ENCODE data around the gene EPHB1.

EPHB1 gene

DNA sequence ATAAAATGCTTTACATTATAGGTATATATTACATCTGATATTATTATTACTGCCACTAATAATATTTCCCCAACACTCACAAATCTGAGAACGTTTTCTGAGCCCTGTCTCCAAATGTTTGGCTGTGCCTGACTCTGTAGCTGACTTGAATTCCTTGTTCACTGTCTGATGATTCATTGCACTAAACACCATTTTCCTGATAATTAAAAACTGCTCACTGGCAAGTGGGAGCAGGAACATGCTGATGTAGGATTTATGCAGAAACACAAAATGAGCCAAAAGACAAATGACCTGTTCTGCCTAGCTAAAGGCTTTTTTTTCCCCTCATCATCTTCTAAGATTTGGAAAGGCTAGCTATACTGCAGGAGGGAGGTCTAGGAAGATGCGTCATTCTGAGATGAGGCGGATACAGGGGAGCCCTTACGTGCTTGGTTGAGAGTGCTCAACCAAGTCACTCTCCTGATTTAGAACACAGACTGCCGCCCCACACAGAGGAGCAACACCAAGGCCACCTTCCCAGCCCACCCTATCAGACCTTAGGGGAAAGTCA is 380.7 kb downstream of the EPHB1 start:
- Mint-ChIP-seq H3K4me1 (no peaks in the 10 kb centered on the region), H3K27ac (no peak overlapping the region), H3K27me3 (no peaks in the 10 kb centered on the region), H3K4me3 (no peak overlapping the region), H3K9me3 (peaks cover 0 to 8% of the 10 kb centered on the region in 2 donors)
- no peak for ATAC-seq
- no peak for DNase-seq

DNA sequence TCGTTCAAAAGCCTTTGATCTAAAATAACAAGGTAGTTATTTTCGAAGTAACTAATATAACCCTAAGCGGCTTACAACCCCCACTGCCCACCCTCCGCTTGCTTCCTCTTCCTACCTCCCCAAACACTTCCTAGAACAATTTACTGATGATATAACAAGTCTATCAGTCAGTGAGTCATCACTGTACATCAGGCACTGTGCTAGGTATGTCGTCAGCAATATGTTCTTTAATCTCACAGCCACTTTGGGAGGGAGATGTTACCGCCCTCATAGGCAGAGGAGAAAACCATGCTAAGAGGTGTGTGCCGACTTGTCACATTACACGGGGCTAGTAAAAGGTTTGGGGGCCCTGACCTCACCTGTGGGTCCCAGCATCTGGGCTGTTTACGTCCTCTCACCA is 381.8 kb downstream of the EPHB1 start:
- H3K27me3 Mint-ChIP-seq, result no peaks in the 10 kb centered on the region
- H3K9me3 Mint-ChIP-seq, result peaks cover 0 to 8% of the 10 kb centered on the region in 2 donors
- H3K27ac Mint-ChIP-seq, result no peak overlapping the region
- no peak overlapping the region for H3K4me3 Mint-ChIP-seq
- ATAC-seq (no peak), DNase-seq (no peak)
- H3K4me1 Mint-ChIP-seq, result no peaks in the 10 kb centered on the region

DNA sequence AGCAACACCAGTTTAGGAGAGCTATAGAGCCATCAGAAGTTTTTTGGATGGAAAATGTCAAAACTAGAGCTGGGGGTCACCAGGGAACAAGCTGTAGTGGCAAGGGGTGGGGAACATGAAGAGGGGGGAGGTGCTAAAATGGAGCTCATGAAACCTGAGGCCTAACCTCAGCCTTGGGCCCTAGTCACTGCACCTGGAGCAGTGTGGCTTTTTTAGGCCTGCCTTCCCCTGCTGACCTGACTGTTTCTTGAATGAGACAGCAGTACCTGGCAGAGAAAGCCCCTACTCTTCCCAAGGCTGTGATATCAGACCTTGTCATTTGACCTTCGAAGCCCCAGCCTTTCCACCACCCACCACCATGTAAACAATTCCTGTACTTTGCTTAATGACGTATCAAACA is 383.5 kb downstream of the EPHB1 start:
- no peaks in the 10 kb centered on the region for H3K4me1 Mint-ChIP-seq
- DNase-seq (no peak), ATAC-seq (no peak)
- H3K9me3 Mint-ChIP-seq, result peaks cover 0 to 5% of the 10 kb centered on the region in 2 donors
- no peak overlapping the region for H3K27ac Mint-ChIP-seq
- H3K27me3 Mint-ChIP-seq, result no peaks in the 10 kb centered on the region
- no peak overlapping the region for H3K4me3 Mint-ChIP-seq

DNA sequence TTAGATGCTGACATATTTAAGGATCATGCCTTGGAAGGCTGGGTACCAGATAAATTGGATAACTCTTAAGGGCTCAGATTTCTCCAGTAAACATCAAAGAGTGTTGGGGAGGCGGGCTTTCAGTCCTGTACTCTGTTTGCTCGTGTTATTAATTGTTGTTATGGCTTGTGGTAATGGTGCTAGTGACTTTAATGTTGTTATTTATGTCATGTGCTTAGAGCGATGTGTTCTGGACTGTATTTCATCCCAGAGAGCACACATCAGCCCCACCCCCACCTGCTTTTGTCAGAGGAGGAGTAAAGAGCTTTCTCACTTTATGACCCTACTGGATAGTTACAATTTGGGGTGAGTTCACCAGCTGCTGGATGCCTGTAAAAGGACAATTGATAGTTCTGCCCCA is 386.3 kb downstream of the EPHB1 start:
- no peak for ATAC-seq
- no peak overlapping the region for H3K27ac Mint-ChIP-seq

DNA sequence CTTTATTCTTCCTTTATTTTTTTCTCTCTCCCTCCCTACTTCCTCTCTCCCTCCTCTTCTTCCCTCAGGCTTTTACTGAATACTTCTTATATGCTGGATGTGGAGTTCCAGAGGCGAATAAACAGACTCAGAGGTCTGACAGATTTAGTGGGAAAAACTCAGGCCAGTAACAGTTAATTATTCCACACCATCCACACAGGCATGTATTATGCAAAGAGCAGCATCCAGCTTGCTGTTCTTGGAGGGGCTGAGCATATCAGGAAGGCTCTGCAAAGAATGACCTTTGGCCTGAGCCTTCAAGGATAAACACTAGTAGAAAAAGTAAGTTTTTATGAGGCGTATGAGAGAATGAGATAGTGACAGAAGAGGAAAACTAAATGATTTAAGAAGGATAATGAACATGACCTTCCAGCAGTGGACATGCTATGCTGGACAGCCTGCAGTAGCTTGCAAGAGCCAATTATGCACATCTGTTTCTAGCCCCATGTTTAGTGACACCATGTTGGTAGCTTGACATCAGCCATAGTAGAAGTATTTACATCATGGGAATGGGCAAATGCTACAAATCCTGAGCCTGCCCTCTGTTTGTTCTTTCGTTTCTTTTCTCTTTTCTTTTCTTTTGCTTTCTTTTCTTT is 387.4 kb downstream of the EPHB1 start:
- H3K9me3 Mint-ChIP-seq, result no peaks in the 10 kb centered on the region
- DNase-seq (no peak), ATAC-seq (no peak)
- H3K4me3 Mint-ChIP-seq, result no peak overlapping the region
- no peaks in the 10 kb centered on the region for H3K4me1 Mint-ChIP-seq
- H3K27ac Mint-ChIP-seq, result no peak overlapping the region
- H3K27me3 Mint-ChIP-seq, result no peaks in the 10 kb centered on the region

More for the DNA sequence above, 386.3 kb downstream of the EPHB1 start:
- no peaks in the 10 kb centered on the region for H3K9me3 Mint-ChIP-seq
- H3K4me3 Mint-ChIP-seq, result no peak overlapping the region
- H3K4me1 Mint-ChIP-seq, result no peaks in the 10 kb centered on the region
- no peaks in the 10 kb centered on the region for H3K27me3 Mint-ChIP-seq
- DNase-seq, result no peak

DNA sequence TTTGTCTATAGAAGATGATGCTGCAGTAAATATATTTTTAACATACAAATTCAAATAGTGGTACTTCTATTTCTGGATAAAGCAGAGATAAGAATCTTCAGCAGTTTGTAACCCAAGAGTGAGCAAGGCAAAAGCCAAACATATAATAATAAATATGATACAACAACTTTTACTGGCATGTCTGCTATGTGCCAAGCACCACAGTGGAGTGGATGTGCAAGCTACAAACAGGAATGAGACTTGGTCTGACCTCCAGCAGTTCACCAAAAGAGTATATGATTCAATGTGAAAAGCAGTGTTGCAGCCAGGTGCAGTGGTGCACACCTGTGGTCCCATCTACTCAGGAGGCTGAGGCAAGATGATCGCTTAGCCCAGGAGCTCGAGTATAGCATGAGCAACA is 395.6 kb downstream of the EPHB1 start:
- Mint-ChIP-seq H3K9me3 (no peaks in the 10 kb centered on the region), H3K27ac (no peak overlapping the region), H3K4me1 (no peaks in the 10 kb centered on the region), H3K27me3 (no peaks in the 10 kb centered on the region), H3K4me3 (no peak overlapping the region)
- DNase-seq (no peak), ATAC-seq (no peak)

DNA sequence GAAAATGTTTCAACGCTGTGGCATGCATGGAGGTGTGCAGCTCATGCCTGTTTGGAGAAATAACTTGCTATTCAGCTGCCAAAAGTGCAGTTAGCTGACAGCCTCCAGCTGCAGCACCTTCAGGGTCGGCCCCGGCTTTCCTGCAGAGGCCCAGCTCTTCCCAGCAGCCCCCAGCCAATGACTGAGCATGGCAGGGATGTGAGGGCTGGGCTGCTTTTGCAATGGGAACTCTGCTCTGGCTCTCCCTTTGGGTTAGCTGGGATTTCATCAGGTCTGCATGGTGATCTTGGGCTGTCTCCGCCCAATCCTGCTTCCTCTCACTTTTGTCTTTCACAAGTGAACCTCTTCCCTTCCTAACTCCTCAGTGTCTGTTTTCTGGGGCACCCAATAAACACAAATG is 396.6 kb downstream of the EPHB1 start:
- Mint-ChIP-seq H3K9me3 (no peaks in the 10 kb centered on the region), H3K27me3 (no peaks in the 10 kb centered on the region), H3K4me3 (no peak overlapping the region), H3K4me1 (no peaks in the 10 kb centered on the region), H3K27ac (no peak overlapping the region)
- DNase-seq, result no peak
- no peak for ATAC-seq

DNA sequence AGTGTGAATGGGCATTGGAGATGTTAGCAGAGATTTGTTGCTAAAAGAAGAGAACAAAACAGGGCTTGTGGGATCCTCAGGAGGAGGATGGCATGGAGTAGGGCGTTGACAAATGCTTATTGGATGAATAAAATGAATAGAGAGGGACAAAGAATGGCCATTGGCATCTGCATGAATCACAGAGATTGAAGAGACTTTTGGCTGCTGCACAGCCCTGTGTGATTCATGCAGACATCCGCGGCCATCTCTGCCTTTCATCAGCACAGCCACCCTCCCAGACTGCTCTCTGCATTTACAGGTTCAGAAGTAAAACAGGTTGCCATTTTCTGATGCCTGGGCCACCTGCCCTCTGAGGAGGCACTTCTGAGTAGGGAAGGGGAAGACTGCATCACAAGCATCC is 397.9 kb downstream of the EPHB1 start:
- no peak for ATAC-seq
- no peaks in the 10 kb centered on the region for H3K27me3 Mint-ChIP-seq
- H3K27ac Mint-ChIP-seq, result no peak overlapping the region
- H3K9me3 Mint-ChIP-seq, result no peaks in the 10 kb centered on the region
- H3K4me1 Mint-ChIP-seq, result no peaks in the 10 kb centered on the region
- no peak overlapping the region for H3K4me3 Mint-ChIP-seq
- no peak for DNase-seq

DNA sequence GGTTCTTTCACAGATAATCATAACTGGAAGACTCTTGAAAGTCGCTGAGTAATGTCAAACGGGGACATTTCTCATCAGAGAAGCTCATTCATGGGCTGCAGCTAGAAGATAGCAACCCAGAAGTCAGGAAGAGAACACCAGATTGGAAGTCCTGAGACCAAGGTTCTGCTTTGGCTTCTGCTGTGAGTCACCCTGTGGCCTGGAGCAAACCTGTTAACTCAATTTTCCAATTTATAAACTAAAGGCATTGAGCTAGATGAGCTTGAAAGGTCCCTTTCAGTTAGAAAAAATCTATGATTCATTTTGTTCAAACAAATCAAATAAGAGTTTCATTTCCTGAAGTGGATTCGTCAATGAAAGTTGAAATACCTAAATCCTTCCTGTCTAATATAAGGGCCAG is 402.2 kb downstream of the EPHB1 start:
- Mint-ChIP-seq H3K27ac (no peak overlapping the region), H3K27me3 (no peaks in the 10 kb centered on the region), H3K4me1 (no peaks in the 10 kb centered on the region), H3K4me3 (no peak overlapping the region), H3K9me3 (peaks cover 8 to 11% of the 10 kb centered on the region in 2 donors)
- ATAC-seq (no peak), DNase-seq (no peak)

DNA sequence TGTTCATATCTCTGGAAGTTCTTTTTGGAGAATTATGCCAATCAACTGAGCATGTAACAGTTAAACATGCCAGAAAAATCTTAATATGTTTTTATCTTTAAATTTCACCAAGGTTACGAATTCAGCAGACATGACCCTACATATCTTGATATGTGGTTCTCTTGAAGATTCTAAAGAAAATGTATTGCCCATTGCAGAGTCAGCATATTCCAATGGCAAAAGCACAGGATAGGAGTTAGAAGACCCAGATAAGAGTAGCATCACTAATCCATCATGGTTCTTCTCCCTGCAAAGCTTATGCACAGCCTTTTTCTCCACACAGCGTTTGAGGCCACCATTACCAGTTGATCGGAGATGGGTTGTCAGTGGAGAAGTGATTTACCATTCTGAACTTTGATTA is 402.8 kb downstream of the EPHB1 start:
- no peak for ATAC-seq
- Mint-ChIP-seq H3K27ac (no peak overlapping the region), H3K4me1 (no peaks in the 10 kb centered on the region), H3K9me3 (peaks cover 9 to 11% of the 10 kb centered on the region in 2 donors), H3K4me3 (no peak overlapping the region), H3K27me3 (no peaks in the 10 kb centered on the region)
- no peak for DNase-seq

DNA sequence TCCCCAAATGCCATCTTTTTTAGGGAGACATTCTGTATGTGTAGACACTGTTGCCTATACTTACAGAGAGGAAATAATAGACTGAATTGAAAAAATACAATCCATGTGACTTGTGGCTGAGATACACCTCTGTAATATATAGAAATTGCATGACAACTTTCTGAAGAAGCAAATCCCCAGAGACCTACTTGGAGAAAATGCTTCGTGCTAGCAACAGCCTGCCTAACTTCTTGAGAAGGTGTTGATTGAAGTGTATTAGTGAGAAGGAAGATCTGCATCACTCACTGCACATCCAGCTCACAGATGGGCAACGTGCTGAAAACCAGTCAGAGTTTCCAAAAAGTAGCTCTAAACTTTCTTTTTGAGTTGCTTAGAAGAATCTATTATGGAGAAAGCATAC is 404.1 kb downstream of the EPHB1 start:
- H3K4me3 Mint-ChIP-seq, result no peak overlapping the region
- H3K27me3 Mint-ChIP-seq, result no peaks in the 10 kb centered on the region
- ATAC-seq (no peak), DNase-seq (no peak)
- H3K27ac Mint-ChIP-seq, result no peak overlapping the region
- H3K4me1 Mint-ChIP-seq, result no peaks in the 10 kb centered on the region
- peaks cover 11 to 12% of the 10 kb centered on the region in 2 donors for H3K9me3 Mint-ChIP-seq

DNA sequence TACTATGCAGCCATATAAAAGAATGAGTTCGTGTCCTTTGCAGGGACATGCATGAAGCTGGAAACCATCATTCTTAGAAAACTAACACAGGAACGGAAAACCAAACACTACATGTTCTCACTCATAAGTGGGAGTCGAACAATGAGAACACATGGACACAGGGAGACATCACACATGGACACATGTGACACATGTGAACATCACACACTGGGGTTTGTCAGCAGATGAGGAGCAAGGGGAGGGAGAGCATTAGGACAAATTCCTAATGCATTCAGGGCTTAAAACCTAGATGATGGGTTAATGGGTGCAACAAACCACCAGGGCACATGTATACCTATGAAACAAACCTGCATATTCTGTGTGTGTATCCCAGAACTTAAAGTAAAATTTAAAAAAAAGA is 408.0 kb downstream of the EPHB1 start:
- H3K27me3 Mint-ChIP-seq, result no peaks in the 10 kb centered on the region
- no peaks in the 10 kb centered on the region for H3K4me1 Mint-ChIP-seq
- H3K9me3 Mint-ChIP-seq, result peaks cover 11 to 12% of the 10 kb centered on the region in 2 donors
- no peak overlapping the region for H3K27ac Mint-ChIP-seq
- no peak overlapping the region for H3K4me3 Mint-ChIP-seq
- ATAC-seq, result no peak
- no peak for DNase-seq

DNA sequence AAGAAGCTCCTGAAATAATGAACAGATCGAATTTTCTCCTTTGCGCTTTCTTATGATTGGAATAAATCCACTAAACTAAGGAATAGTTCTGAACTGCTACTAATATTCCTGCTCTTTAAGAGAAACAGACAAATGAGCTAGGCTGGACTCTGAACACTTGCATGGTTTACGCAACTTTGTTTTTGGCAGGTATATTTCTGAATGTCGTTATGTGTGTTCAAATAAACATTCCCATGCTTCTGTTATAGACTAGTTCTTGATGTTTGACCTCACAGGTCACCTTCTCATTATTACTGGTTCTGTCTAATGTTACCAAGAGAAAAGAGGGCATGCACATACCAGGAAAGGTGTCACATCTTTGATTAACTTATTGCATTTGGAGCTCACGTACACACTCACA is 418.2 kb downstream of the EPHB1 start:
- no peak for ATAC-seq
- no peak for DNase-seq
- Mint-ChIP-seq H3K9me3 (no peaks in the 10 kb centered on the region), H3K4me1 (no peaks in the 10 kb centered on the region), H3K27ac (no peak overlapping the region), H3K4me3 (no peak overlapping the region), H3K27me3 (peaks cover 5% of the 10 kb centered on the region)

DNA sequence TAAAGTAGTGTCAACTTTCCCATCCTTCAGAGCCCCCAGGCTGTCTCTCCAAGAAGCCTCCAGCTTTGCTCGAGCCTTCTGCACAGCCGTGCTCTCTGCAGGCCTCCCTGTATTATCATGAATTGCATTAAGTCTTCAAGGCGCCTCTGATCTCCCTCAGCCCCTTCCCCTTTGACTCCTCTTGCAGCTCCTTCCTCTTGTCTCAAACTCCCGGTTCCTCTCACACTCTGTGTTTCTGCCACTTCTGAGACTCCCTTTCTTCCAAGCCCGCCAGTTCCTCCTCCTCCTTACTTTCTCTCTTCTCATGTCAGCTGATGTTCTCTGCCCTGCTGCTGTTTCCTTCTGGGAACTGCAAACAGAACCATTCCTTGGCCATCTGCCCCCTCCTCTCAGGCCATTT is 418.8 kb downstream of the EPHB1 start:
- ATAC-seq (no peak), DNase-seq (no peak)
- Mint-ChIP-seq H3K9me3 (peaks cover 0 to 2% of the 10 kb centered on the region in 2 donors), H3K27me3 (peaks cover 5% of the 10 kb centered on the region), H3K4me3 (no peak overlapping the region), H3K27ac (no peak overlapping the region), H3K4me1 (no peaks in the 10 kb centered on the region)

DNA sequence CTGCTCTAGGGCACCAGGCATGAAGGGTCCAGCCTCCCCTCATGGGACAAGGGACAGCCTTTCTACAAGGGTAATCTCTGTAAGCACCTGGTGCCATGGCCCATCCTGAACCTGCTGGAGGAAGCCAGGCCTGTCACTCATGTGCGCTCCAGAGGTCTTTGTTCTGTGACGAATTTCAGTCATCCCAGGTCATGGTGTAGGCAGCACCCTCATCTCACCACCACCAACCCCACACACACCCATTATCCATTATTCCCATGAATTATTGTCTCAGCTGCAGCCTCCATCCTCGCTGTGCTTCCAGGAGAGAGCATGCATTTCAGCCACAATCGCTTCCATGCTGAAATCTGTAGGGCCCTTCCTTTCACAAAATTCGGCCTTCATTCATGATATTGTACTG is 419.3 kb downstream of the EPHB1 start:
- H3K9me3 Mint-ChIP-seq, result peaks cover 0 to 6% of the 10 kb centered on the region in 2 donors
- H3K27ac Mint-ChIP-seq, result no peak overlapping the region
- no peak for ATAC-seq
- DNase-seq, result no peak
- no peaks in the 10 kb centered on the region for H3K4me1 Mint-ChIP-seq
- no peak overlapping the region for H3K4me3 Mint-ChIP-seq
- peaks cover 5% of the 10 kb centered on the region for H3K27me3 Mint-ChIP-seq

DNA sequence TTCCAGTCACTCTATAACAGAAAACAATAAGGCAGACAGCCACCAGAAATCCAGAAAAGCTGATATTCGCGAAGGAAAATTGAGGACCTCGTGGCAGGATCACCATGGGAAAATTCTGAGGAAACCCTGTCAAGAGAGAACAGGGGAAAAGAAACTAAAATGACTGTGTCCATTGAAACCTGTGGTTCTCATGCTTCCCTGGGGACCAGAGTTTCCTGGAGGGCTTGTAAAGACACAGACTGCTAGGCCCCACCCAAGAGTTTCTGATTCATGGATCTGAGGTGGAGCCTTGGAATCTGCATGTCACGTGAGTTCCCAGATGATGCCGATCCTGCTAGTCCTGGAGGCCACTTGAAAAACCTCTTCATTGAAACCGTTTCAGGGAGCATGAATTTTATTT is 420.5 kb downstream of the EPHB1 start:
- peaks cover 0 to 6% of the 10 kb centered on the region in 2 donors for H3K9me3 Mint-ChIP-seq
- ATAC-seq, result no peak
- DNase-seq, result no peak
- peaks cover 5% of the 10 kb centered on the region for H3K27me3 Mint-ChIP-seq
- no peak overlapping the region for H3K4me3 Mint-ChIP-seq
- H3K4me1 Mint-ChIP-seq, result no peaks in the 10 kb centered on the region
- H3K27ac Mint-ChIP-seq, result no peak overlapping the region

DNA sequence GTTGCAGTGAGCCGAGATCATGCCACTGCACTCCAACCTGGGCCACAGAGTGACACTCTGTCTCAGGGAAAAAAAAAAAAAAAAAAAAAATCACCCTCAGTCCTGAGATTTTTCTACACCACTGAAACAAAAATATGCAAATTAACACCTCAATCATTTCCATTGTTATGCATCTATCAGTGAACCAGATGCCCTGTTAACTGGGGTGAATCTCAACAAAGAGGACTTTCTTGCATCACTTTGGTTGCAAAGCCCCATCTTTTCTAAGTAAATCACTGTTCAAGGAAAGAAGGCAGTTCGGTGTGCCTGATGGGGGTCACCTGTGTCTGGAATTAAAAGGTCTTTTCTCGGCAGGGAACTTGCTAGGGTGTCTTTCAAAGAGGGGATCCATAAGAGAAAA is 421.6 kb downstream of the EPHB1 start:
- Mint-ChIP-seq H3K4me1 (no peaks in the 10 kb centered on the region), H3K27me3 (peaks cover 5% of the 10 kb centered on the region), H3K27ac (no peak overlapping the region), H3K4me3 (no peak overlapping the region), H3K9me3 (peaks cover 0 to 6% of the 10 kb centered on the region in 2 donors)
- ATAC-seq, result no peak
- no peak for DNase-seq

All from stimulated activated naive CD8-positive, alpha-beta T cell treated with anti-CD3 and anti-CD28 coated beads, Interleukin-15, amount 100 ng/mL, for 72 hours (primary cell).